HEK293T (cell line): Measurements from ENCODE around the gene RALB.

ENCODE experiments used
- CTBP1 ChIP-seq: fragments of 450-650 bp; IDR thresholded peaks from 2 replicates; pipeline ENCODE4 v1.6.1; 2016; ENCODE audit warnings: borderline replicate concordance
- ELF4 ChIP-seq: fragments of 450-650 bp; IDR thresholded peaks from 2 replicates; pipeline ENCODE4 v1.6.1; 2017; ENCODE audit warnings: antibody characterized with exemption
- FOXA1 ChIP-seq: fragments of 450-650 bp; IDR thresholded peaks from 2 replicates; pipeline ENCODE4 v1.6.1; 2016; ENCODE audit warnings: mild to moderate bottlenecking
- NFRKB ChIP-seq: fragments of 450-650 bp; IDR thresholded peaks from 2 replicates; pipeline ENCODE4 v1.6.1; 2016; ENCODE audit warnings: mild to moderate bottlenecking, moderate library complexity

DNA sequence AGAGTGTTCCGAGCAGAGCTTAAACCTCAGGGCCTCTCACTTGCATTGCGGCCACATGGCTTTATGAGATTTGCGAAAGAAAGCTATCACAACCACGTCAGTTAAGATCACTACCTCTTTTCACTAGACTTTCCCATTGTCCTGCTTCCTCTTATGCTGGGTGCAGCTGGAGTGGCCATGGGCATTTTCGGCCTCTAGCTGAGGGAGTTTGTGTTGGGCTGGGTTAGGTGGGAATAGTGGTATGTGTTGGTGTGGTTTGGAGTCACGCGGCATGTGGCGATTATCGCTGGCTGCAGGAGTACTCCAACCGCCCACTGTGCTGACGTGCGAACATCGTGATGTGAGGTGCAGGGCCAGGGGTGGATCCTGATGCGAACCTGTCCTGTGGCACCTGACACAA lies 27.1 kb downstream of the RALB start:
- no peak for TF ChIP-seq NFRKB
- no peak for TF ChIP-seq ELF4
- TF ChIP-seq CTBP1 = no peak
- TF ChIP-seq FOXA1 = no peak
